ENCODE measurements around the gene CDKN1C. TPM values are rescaled to one million over a fixed set of nuclear protein-coding genes. Genes with fewer than 3 reads are reported as not detected.
A peak's percentile ranks its signal among the peaks of the same experiment; 100 is the strongest.

The CDKN1C gene
- total RNA-seq (2021; fragmentation: NEBNext Ultra II Directional; extraction: Animal tissue kit (Norgen Biotek cat#: 25700)) (12.8 and 16.2 TPM in 2 replicates), polyA plus RNA-seq (2011; rRNA removed) (14.1 and 21.8 TPM in 2 replicates), polyA minus RNA-seq (2011; rRNA and poly(A)+ RNA removed) (1.7 and 2.9 TPM in 2 replicates)
- 13.5 TPM for polyA plus RNA-seq (2011; cell fraction: cytosol; rRNA removed)
- 19.1 TPM for polyA plus RNA-seq (2011; cell fraction: nucleus; rRNA removed)
- 5.5 to 12.0 TPM (median 10.3 TPM) in 4 replicates for polyA plus RNA-seq (2012, experiment 1 of 2)
- polyA plus RNA-seq (2012, experiment 2 of 2), result 12.8 TPM
- 12.8 TPM for polyA plus RNA-seq (2013, experiment 1 of 2)
- polyA plus RNA-seq (2013, experiment 2 of 2), result 10.8 TPM
- polyA minus RNA-seq (2011; cell fraction: cytosol; rRNA and poly(A)+ RNA removed), result 16.9 TPM
- polyA minus RNA-seq (2011; cell fraction: nucleus; rRNA and poly(A)+ RNA removed), result 23.8 TPM
- long read RNA-seq, experiment 1, transcript CDKN1C-203 (3 exons, 1,930 nt), result major isoform, 6 of 16 reads
- long read RNA-seq, experiment 1, partial matches to known transcripts, result 0 of 16 reads
- long read RNA-seq, experiment 1, other reads (novel, unspliced or antisense), result 2 of 16 reads
- long read RNA-seq, experiment 2, result 0 reads

DNA sequence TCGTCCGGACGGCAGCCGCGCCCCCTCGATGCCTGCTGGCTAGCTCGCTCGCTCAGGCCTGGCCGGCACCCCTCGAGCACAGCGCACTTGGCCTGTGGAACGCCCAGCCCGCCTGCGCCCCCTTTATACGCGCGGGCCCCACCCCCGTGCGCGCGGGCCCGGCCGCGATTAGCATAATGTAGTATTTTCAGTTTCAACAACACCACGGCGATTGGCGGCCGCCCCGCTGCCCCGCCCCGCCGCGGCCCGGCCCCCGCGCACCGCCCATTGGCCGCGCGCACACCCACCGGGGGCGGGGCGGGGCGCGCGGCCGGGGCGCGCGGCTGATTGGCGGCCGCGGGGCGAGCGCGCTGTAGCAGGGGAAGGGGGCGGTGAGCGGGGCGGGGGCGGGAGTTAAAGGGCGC, at the start of gene CDKN1C:
Gene CDKN1C (minus strand): TSS at position 98 of the 404 bp plus-strand sequence. CDS start 319 bp downstream, outside the sequence.
- Histone ChIP-seq H3K4me1 (replicated peaks in 1 of 4; ENCODE audit: control insufficient read depth in 3 of 4, insufficient read depth in 4 of 4, low read length in 3 of 4) (peaks cover 0 to 29% (median 23%) of the 10 kb centered on the region in 4 experiments; a peak in 6 of 7 replicates), H3K14ac (ENCODE audit: insufficient read length) (no peak within 1 kb of the TSS), H4K8ac (ENCODE audit: extremely low read depth, insufficient read depth, low read length) (peak within 1 kb of the TSS; percentile 87), H4K20me1 (replicated peaks in 1 of 2; ENCODE audit: control insufficient read depth in 1 of 2, insufficient read depth in 2 of 2, low read length in 2 of 2) (peaks cover 6 to 13% of the 10 kb centered on the region in 2 experiments), H2BK120ac (replicated peaks; ENCODE audit: low read depth, low read length) (peak within 1 kb of the TSS; percentile 6), H2BK15ac (ENCODE audit: low read length) (peak within 1 kb of the TSS; percentile 95; the same call in 1 of the 2 replicates), H3K27me3 (replicated peaks in 1 of 4; ENCODE audit: control insufficient read depth in 3 of 4, extremely low read depth in 1 of 4, insufficient read depth in 3 of 4, low read length in 3 of 4) (peaks cover 2 to 79% (median 52%) of the 10 kb centered on the region in 4 experiments), H3K23ac (ENCODE audit: insufficient read length) (no peak within 1 kb of the TSS), H2BK12ac (ENCODE audit: low read depth, low read length) (peak within 1 kb of the TSS; percentile 77; the same call in 1 of the 2 replicates), H3K79me1 (ENCODE audit: low read depth, low read length) (no peaks in the 10 kb centered on the region), H3K18ac (ENCODE audit: extremely low read depth, low read length) (peak within 1 kb of the TSS; percentile 96), H3K9me3 (ENCODE audit: insufficient read depth in 2 of 2, low read depth in 1 of 2, low read length in 1 of 2) (no peaks in the 10 kb centered on the region), H2AK5ac (ENCODE audit: low read depth, low read length) (peak within 1 kb of the TSS; percentile 87; the same call in 1 of the 2 replicates), H4K5ac (ENCODE audit: insufficient read length, low read depth, low read length) (peak within 1 kb of the TSS; percentile 72), H2BK20ac (ENCODE audit: low read length) (peak within 1 kb of the TSS; percentile 61; the same call in 1 of the 2 replicates), H3K79me2 (ENCODE audit: control insufficient read depth in 1 of 2, insufficient read depth in 2 of 2, low read length in 2 of 2) (no peaks in the 10 kb centered on the region), H3K23me2 (ENCODE audit: low read depth, low read length) (peaks cover 12% of the 10 kb centered on the region; the same call in 1 of the 2 replicates), H3K27ac (ENCODE audit: low read depth, low read length) (no peak within 1 kb of the TSS), H2BK5ac (ENCODE audit: low read depth, low read length) (peak within 1 kb of the TSS; percentile 75; the same call in 1 of the 2 replicates), H3K56ac (replicated peaks; ENCODE audit: insufficient read length, low read depth, low read length) (peak within 1 kb of the TSS; percentile 48), H3K4me2 (ENCODE audit: insufficient read depth in 1 of 2, low read depth in 2 of 2, low read length in 2 of 2) (peak within 1 kb of the TSS; percentile 73 to 93), H2AFZ (ENCODE audit: low read length) (no peak within 1 kb of the TSS), H3K4ac (replicated peaks; ENCODE audit: insufficient read length, low read depth, low read length) (peak within 1 kb of the TSS; percentile 73), H3K9ac (replicated peaks in 1 of 4; ENCODE audit: extremely low read depth in 1 of 4, low read depth in 3 of 4, low read length in 3 of 4) (peak within 1 kb of the TSS in 3 of 4 experiments; percentile 4 to 50 (median 14); a peak in 2 of 7 replicates), H3K36me3 (ENCODE audit: control insufficient read depth in 2 of 4, insufficient read depth in 4 of 4, low read length in 3 of 4) (peaks cover 0 to 4% (median 0%) of the 10 kb centered on the region in 4 experiments; a peak in 1 of 8 replicates), H4K91ac (replicated peaks; ENCODE audit: insufficient read length, low read length) (peak within 1 kb of the TSS; percentile 83), H3K4me3 (ENCODE audit: extremely low read depth in 1 of 4, insufficient read depth in 2 of 4, low read depth in 3 of 4, low read length in 4 of 4) (peak within 1 kb of the TSS; percentile 52 to 75 (median 56))
- peak; percentile 53 to 87 for DNase-seq (ENCODE audit: low read depth in 1 of 2, low spot score in 2 of 2)
- CTCF ChIA-PET (ENCODE audit: partially characterized antibody), result interaction anchor here (0.6 to 13.5 kb wide), 18 partner anchors 13 to 967 kb away, joined by 3 to 521 read pairs (median 4); partner anchors contain the start of gene PHLDA2
- 0% methylated on average over 3 of the region's 61 CpGs; no CpG with 5 or more reads in 1 of the 2 experiments for WGBS, 2 experiments (ENCODE audit: extremely low coverage in 1 of 2, insufficient coverage in 1 of 2, insufficient read length in 1 of 2, insufficient replicate concordance in 2 of 2, low coverage in 1 of 2, low lambda C conversion rate in 2 of 2, missing lambda C conversion rate in 1 of 2)
- no peak for FAIRE-seq
- POLR2A ChIA-PET (ENCODE audit: partially characterized antibody), result interaction anchor here (0.9 to 3.0 kb wide), 18 partner anchors 10 to 509 kb away, joined by 3 to 18 read pairs (median 4); partner anchors contain the start of gene CD81
- TF ChIP-seq CREB1 (IDR thresholded peaks at IDR 0.05) (0 out of 2 replicates have a peak, but pooled peaks have one; percentile 32), HDAC2 (IDR thresholded peaks at IDR 0.05; ENCODE audit: borderline replicate concordance in 1 of 2, low read depth in 2 of 2, low read length in 2 of 2) (no peak), GABPA (IDR thresholded peaks at IDR 0.05; ENCODE audit: borderline replicate concordance, insufficient read depth, low read length) (no peak), EGR1 (IDR thresholded peaks at IDR 0.05; ENCODE audit: borderline replicate concordance, low read depth, low read length) (no peak), RXRA (IDR thresholded peaks at IDR 0.05; ENCODE audit: insufficient read depth, low read depth, low read length) (no peak), CEBPB (IDR thresholded peaks at IDR 0.05; ENCODE audit: low read depth, low read length) (no peak), SP4 (IDR thresholded peaks at IDR 0.05; ENCODE audit: low read length) (no peak), POU5F1 (IDR thresholded peaks at IDR 0.05; ENCODE audit: low read depth, low read length) (no peak), SIX5 (IDR thresholded peaks at IDR 0.05; ENCODE audit: low read depth, low read length) (no peak), NANOG (IDR thresholded peaks at IDR 0.05; ENCODE audit: insufficient read depth, low read depth, low read length, poor library complexity, severe bottlenecking) (no peak)

Data from H1 (cell line).